HG03175 (cell line): ENCODE measurements around the gene AGRN.
A peak's percentile ranks its signal among the peaks of the same experiment; 100 is the strongest.
"Not testable (repeated sequence)": the region's sequence is repeated elsewhere in the genome, so short reads cannot be mapped to it uniquely, and the experiment has no call there.

Experiments used
- ATAC-seq: cut with Tn5 transposase; IDR thresholded peaks from one replicate; pipeline ENCODE4 v1.9.1; 2021; ENCODE audit warnings: mild to moderate bottlenecking, moderate library complexity; ENCODE audit not compliant: unreplicated experiment

Gene AGRN

DNA sequence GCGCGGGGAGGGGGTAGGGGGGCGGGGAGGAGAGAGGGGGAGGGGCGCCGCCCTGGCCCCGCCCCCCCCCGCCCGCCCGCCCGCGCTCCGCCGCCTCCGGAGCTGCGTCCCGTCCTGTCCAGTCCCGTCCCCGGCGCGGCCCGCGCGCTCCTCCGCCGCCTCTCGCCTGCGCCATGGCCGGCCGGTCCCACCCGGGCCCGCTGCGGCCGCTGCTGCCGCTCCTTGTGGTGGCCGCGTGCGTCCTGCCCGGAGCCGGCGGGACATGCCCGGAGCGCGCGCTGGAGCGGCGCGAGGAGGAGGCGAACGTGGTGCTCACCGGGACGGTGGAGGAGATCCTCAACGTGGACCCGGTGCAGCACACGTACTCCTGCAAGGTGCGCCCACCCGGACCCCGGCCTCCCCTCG, at the start of gene AGRN:
Gene AGRN, plus strand, starts transcription at position 121 of the 405 bp plus-strand sequence. Its CDS starts 53 bp downstream, at position 174.
- ATAC-seq: peak; percentile 21

- no peak for ATAC-seq
Measured at GRCh38 chr1:970242-970972, 49.5 kb upstream of the AGRN start.

DNA sequence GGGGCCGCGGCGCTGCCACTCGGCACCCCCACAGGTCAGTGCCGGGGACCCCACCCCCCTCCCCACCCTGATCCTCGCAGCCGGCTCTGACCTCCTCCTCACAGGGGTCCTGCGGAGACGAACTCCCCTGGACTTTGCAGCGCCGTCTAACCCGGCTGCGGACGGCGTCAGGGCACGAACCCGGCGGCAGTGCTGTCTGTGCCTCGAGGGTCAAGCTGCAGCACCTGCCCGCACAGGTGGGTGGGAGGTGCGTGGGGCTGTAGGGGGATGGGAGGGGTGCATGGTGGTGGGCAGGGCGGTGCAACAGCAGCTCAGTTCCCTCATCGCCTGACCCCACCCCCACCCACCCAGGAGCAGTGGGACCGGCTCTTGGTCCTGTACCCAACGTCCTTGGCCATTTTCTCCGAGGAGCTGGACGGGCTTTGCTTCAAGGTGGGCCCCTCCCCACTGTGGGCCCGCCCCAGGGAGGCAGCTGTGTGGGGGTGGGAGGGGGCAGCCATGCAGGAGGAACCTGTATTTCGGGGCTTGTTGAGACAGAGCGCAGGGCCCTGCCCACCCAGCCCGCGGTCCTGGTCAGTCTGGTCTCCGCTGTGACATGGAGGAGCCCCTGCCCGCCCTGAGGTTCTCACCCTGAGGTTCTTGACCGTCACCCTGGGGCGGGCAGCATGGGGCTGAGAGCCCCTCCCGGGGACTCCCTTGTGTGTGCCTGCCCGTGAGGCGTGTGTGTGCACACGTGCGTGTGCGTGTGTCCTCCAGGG, 48.8 kb upstream of the AGRN start:
- no peak for ATAC-seq

GRCh38 chr1:971751-972506, 48.0 kb upstream of the AGRN start:
- ATAC-seq: no peak

- no peak for ATAC-seq
Measured at GRCh38 chr1:972726-973458, 47.0 kb upstream of the AGRN start.

- ATAC-seq: no peak
Measured at GRCh38 chr1:973459-974292, 46.2 kb upstream of the AGRN start.

- no peak for ATAC-seq
Measured at GRCh38 chr1:974293-974640, 45.7 kb upstream of the AGRN start.

DNA sequence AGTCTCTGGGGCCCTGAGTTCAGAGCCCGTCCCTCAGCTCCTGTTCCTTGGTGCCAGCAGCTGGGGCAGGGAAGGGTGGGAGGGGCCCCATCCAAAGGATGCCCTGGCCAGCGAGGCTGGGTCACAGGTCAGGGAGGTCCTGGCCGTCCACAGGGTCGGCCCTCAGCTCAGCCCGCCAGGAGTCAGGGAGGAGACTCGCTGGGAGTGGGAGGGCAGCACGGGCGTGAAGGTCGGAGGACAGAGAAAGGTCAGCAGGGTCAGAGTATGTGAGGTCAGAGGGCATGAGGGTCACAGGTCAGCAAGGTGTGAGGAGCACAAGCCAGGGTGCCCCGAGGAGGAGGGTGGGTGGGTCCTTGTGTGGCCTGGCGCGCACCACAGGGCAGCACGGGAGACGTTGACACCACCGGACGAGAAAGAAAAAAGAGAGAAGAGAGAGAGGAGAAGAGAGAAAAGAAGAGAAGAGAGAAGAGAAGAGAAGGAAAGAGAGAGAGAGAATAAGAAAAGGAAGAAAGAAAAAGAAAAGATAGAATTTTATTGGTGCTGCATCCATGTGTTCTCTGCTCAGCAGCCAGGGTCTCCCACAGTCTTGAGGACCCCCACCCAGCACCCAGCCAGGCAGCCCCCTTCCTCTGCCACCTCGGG, 45.1 kb upstream of the AGRN start:
- ATAC-seq: no peak

DNA sequence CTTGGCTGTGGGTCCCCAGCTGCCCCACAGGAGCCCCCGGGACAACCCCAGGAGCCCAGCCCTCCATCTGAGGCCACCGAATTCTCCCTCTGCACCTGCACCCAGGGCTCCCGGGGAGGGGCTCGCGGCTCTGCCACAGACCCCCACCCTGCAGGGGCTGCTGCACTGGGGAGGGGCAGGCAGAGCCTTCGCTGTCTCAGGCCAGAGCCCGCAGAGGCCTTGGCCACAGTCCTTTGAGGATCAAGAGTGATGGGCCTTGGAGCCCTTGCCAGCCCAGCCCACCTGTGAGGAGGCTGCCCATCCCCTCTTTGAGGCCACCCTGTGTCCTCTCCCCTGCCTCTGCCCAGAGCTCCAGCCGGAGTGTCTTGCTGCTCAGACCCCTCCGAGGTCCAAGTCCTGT, 44.6 kb upstream of the AGRN start:
- no peak for ATAC-seq

GRCh38 chr1:975896-976683, 43.8 kb upstream of the AGRN start:
- peak; percentile 59 for ATAC-seq

DNA sequence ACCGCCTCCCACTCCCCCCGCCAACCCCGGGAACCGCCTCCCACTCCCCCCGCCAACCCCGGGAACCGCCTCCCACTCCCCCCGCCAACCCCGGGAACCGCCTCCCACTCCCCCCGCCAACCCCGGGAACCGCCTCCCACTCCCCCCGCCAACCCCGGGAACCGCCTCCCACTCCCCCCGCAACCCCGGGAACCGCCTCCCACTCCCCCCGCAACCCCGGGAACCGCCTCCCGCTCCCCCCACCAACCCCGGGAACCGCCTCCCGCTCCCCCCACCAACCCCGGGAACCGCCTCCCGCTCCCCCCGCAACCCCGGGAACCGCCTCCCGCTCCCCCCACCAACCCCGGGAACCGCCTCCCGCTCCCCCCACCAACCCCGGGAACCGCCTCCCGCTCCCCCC, 43.1 kb upstream of the AGRN start:
- ATAC-seq: not testable (repeated sequence)

DNA sequence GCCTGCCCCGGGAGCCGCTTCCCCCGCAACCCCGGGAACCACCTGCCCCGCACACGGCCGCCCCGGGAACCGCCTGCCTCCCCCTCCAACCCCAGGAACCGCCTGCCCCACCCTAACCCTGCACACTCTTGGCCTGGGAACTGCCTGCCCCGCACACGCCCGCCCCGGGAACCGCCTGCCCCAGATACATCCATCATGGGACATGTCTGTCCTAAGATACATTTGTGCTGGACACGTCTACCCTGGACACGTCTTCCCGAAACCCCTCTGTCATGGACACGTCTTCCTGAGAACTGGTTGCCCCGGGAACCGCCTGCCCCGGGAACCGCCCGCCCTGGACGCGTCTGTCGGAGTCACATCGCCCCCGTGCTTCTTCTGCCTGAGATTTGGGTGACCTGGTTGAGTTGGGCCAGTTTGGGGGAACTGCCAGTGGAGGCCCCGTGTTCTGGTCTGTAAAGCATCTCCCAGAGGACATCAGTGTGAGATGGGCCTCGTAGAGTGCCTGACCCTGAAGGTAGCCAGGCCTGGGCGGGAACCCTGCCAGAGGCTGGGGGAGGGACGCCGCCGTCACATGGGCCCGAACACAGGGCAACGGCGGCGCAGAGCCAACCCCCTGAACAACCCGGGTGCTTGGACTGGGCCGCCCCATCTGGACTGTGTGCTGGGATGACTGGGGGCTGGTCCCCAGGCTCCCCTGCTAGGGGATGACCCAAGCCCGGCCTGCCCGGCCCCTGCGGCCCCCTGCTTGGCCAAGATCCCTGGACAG, 41.7 kb upstream of the AGRN start:
- ATAC-seq: no peak

GRCh38 chr1:978835-979743, 40.8 kb upstream of the AGRN start:
- no peak for ATAC-seq

GRCh38 chr1:979744-980072, 40.2 kb upstream of the AGRN start:
- ATAC-seq: no peak

DNA sequence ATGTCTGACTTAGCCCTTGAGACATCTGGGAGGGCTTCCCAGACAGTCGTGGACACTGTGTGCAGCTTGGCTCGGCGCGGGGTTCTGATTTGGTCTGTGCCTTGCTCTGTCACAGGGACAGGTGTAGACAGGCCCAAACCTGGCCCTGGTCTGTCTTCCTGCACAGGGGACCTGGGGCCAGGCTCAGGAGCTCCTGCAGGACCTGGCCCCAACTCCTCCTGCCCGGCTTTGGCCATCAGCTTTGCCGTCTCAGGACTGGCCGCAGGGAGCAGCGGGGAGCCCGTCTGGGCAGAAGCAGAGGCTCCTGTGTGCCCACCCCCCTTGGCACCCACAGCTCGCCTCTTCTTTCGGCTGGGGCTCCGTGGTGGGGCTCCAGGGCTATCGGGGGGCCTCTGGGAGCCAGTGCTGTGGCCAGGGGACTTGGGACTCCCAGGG, 39.8 kb upstream of the AGRN start:
- ATAC-seq: no peak

- no peak for ATAC-seq
Measured at GRCh38 chr1:980602-981395, 39.1 kb upstream of the AGRN start.
